Fibroblast of pulmonary artery (primary cell): ENCODE results near the gene TMCC2.

Experiments
- DNase-seq: peaks from one replicate; pipeline ENCODE4 v3.0.0-alpha.2; 2010; ENCODE audit warnings: low read depth
- H3K4me3 ChIP-seq: replicated peaks from 2 replicates; pipeline ENCODE4 v1.5.1; 2011; ENCODE audit warnings: low read depth, mild to moderate bottlenecking, control low read depth, low read length, moderate library complexity
- TF ChIP-seq, protein P1 (sequence below): IDR thresholded peaks from 2 replicates; pipeline ENCODE4 v1.5.1; 2011; ENCODE audit warnings: mild to moderate bottlenecking, control low read depth, low read length, inconsistent platforms; ENCODE audit errors: missing control alignments

Gene TMCC2

GRCh38 chr1:205303247-205303888 lies 75.6 kb downstream of the TMCC2 start:
- no peak for DNase-seq
- H3K4me3 ChIP-seq = no peak overlapping the region
- TF ChIP-seq, protein P1, sequence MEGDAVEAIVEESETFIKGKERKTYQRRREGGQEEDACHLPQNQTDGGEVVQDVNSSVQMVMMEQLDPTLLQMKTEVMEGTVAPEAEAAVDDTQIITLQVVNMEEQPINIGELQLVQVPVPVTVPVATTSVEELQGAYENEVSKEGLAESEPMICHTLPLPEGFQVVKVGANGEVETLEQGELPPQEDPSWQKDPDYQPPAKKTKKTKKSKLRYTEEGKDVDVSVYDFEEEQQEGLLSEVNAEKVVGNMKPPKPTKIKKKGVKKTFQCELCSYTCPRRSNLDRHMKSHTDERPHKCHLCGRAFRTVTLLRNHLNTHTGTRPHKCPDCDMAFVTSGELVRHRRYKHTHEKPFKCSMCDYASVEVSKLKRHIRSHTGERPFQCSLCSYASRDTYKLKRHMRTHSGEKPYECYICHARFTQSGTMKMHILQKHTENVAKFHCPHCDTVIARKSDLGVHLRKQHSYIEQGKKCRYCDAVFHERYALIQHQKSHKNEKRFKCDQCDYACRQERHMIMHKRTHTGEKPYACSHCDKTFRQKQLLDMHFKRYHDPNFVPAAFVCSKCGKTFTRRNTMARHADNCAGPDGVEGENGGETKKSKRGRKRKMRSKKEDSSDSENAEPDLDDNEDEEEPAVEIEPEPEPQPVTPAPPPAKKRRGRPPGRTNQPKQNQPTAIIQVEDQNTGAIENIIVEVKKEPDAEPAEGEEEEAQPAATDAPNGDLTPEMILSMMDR = no peak

DNA sequence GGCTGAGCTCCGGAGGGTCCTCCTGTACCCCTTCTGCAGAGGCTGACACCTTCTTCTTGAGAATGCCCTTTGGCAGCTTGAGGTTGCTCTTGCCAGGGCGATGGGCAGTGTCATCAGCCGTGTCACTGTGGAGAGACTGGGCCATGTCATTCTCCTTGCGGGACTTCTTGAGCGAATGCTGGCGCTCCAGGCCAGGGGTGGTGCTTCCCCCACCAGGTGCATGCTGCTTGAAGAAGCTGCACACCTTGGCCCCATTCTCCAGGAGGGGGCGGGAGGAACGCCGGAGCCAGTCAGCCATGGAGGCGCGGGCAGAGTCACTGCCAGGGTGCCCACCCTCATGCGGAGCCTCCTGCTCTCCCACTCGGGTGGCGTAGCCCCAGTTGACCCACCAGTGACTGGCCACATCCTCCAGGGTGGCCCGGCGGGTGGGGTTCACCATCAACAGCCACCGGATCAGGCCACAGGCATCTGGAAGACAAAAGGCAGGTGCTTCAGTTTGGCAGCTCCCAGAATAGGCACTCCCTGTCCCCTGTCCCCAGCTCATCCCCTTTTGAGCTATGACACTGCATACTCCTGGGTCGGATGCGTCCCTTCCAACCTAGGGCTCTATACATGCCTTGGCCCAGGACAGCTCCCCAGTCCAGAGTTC lies 76.4 kb downstream of the TMCC2 start:
- TF ChIP-seq, protein P1 = no peak
- no peak overlapping the region for H3K4me3 ChIP-seq
- DNase-seq = no peak

- no peak for DNase-seq
- H3K4me3 ChIP-seq = no peak overlapping the region
- TF ChIP-seq, protein P1 = no peak
These were observed 76.9 kb downstream of the TMCC2 start for GRCh38 chr1:205304695-205305070.

DNA sequence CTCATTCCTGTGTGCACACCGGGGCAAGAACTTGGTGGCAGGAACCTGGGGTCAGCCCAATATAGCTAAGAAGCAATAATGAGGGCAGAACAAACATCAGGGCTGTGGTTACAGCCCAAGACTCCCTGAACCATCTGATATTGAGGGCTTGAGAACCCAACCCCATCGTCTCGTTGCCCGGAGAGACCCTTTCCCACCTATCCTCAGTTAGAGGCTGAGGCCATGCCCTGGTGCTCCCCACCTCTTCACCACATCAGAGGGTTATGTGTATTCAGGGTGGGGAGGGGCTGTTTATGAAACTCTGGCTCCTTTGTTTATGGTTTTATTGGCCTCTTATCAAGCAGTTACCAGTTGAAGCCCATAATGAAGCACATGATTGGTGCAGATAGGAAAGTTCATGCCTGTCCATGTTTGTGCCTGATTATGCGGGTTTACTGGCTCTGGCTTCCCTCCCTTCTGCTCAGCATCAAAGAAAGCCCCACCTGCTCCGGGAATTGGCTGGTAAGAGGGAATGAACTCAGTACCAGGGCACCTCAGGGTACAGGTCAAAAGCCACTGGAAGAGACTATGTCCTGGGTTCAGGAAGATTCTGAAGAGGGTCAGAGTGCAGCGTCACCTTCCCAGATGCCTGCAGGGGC lies 79.3 kb downstream of the TMCC2 start:
- TF ChIP-seq, protein P1 = no peak
- no peak overlapping the region for H3K4me3 ChIP-seq
- no peak for DNase-seq

DNA sequence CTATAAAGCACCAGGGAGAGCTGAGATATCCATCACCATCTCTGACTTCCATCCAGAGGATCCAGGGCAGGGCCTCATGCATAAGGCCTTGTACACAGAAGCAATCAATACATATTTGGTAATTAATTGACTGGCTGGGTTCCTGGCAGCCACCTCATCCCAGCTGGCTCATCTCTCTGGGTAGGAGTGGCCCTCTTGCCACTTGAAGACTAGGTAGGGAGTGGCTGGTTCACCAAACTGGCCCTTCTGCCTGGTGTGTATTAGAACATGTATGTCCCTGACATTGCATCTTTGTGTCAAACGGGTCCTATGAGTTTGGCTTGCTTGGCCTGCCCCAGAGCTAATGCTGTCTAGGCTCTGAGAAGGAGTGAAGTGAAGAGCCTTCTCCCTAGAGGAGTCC lies 82.0 kb downstream of the TMCC2 start:
- TF ChIP-seq, protein P1 = no peak
- DNase-seq = no peak
- H3K4me3 ChIP-seq = no peak overlapping the region

DNA sequence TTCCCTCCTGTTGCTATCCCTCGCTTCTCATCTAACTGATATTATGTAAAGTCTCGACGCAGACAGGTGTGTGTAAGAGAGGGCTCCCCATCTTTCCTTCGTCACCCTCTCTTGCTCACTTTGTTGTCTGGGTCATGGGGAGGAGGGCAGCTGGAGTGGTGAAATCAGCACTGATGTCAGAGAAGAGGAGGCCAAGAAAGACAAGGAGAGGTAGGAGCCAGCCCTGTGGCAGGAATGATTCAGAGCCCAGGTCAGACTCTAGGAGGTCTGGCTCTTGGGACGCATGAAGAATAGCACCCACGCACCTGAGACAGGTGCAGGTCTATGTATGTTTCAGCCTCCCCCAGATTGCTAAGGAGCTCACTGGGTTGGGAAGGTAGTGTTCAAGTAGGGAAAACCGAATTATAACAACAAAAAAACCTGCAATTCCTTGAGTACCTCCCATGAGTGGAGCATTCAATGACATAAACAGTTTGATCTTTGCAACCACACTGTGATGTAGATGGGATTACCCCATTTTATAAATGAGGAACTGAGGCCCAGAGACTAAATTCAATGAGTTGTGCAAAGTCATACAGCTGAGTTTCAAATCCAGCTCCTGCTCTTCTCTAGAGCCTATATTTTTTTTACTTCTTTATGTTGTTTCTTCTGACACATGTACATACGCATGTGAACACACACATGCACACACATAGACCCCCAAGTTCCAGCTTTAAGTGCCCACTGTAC lies 83.4 kb downstream of the TMCC2 start:
- no peak for DNase-seq
- H3K4me3 ChIP-seq = no peak overlapping the region
- TF ChIP-seq, protein P1 = no peak
